HEK293 (cell line): Measurements from ENCODE around the gene SHOX.

ENCODE experiments used
- CTCF ChIA-PET: fragments of 350-600 bp; formaldehyde crosslinking; extraction: SDS; loops from one replicate; lab custom pipeline; 2021; ENCODE audit warnings: antibody characterized with exemption; lab: Yijun Ruan, JAX
- POLR2A ChIA-PET: fragments of 300-600 bp; formaldehyde crosslinking; extraction: SDS; loops from one replicate; lab custom pipeline; 2020; ENCODE audit warnings: antibody characterized with exemption, inconsistent platforms; lab: Yijun Ruan, JAX
- H3K27ac ChIP-seq: fragments of 200-500 bp; sonication (Bioruptor generic); 2 replicates; pipeline ENCODE4 v1.5.1; 2014; ENCODE audit warnings: low read depth, low read length, control low read depth, inconsistent platforms; ENCODE audit errors: extremely low read depth
- H3K36me3 ChIP-seq, 2 experiments: fragments of 200-500 bp in 1 of 2; sonication (Bioruptor generic) in 1 of 2; 1 replicate in 1 of 2; 2 replicates in 1 of 2; pipeline ENCODE4 v1.5.1; 2014 to 2017; ENCODE audit warnings: inconsistent platforms in 2 of 2, low read length in 2 of 2; ENCODE audit not compliant: control insufficient read depth in 2 of 2, insufficient read depth in 1 of 2
- H3K4me1 ChIP-seq: fragments of 200-500 bp; sonication (Bioruptor generic); 2 replicates; pipeline ENCODE4 v1.5.1; 2014; ENCODE audit warnings: mild to moderate bottlenecking, low read length, inconsistent platforms; ENCODE audit not compliant: control insufficient read depth, insufficient read depth
- H3K4me3 ChIP-seq: 2 replicates; pipeline ENCODE4 v1.5.1; 2011; ENCODE audit warnings: low read depth, mild to moderate bottlenecking, control low read depth, low read length, moderate library complexity
- H3K9me3 ChIP-seq: fragments of 200-500 bp; sonication (Bioruptor generic); 2 replicates; pipeline ENCODE4 v1.5.1; 2014; ENCODE audit warnings: low read depth, low read length, inconsistent platforms; ENCODE audit not compliant: control insufficient read depth, insufficient read depth
- BCL11B ChIP-seq: fragments of 450-650 bp; formaldehyde crosslinking; IDR thresholded peaks from 2 replicates; pipeline ENCODE4 v1.5.1; 2016; ENCODE audit warnings: low read depth, missing biosample characterization, missing genetic modification characterization
- MYNN ChIP-seq: fragments of 450-650 bp; formaldehyde crosslinking; IDR thresholded peaks from 2 replicates; pipeline ENCODE4 v1.5.1; 2016; ENCODE audit warnings: missing biosample characterization, missing genetic modification characterization, borderline replicate concordance
- PRDM1 ChIP-seq: fragments of 450-650 bp; formaldehyde crosslinking; IDR thresholded peaks from 2 replicates; pipeline ENCODE4; 2016; ENCODE audit warnings: missing biosample characterization, missing genetic modification characterization
- SCRT1 ChIP-seq: fragments of 450-650 bp; formaldehyde crosslinking; IDR thresholded peaks from 2 replicates; pipeline ENCODE4 v1.5.1; 2016; ENCODE audit warnings: missing biosample characterization, missing genetic modification characterization, borderline replicate concordance
- SP3 ChIP-seq: fragments of 450-650 bp; formaldehyde crosslinking; IDR thresholded peaks from 2 replicates; pipeline ENCODE4 v1.5.1; 2016; ENCODE audit warnings: missing biosample characterization, missing genetic modification characterization
- TRIM28 ChIP-seq: IDR thresholded peaks from 2 replicates; pipeline ENCODE4 v1.6.1; 2011; ENCODE audit warnings: low read length, control low read depth, borderline replicate concordance
- ZNF114 ChIP-seq: fragments of 450-650 bp; formaldehyde crosslinking; IDR thresholded peaks from 2 replicates; pipeline ENCODE4 v1.5.0; 2017; ENCODE audit warnings: missing biosample characterization, missing genetic modification characterization
- ZNF19 ChIP-seq: fragments of 450-650 bp; formaldehyde crosslinking; IDR thresholded peaks from 2 replicates; pipeline ENCODE4; 2016; ENCODE audit warnings: missing biosample characterization, missing genetic modification characterization, low read depth
- ZNF2 ChIP-seq: fragments of 450-650 bp; formaldehyde crosslinking; IDR thresholded peaks from 2 replicates; pipeline ENCODE4 v1.5.1; 2016; ENCODE audit warnings: missing biosample characterization, missing genetic modification characterization
- ZNF202 ChIP-seq: fragments of 450-650 bp; formaldehyde crosslinking; IDR thresholded peaks from 2 replicates; pipeline ENCODE4 v1.5.1; 2016; ENCODE audit warnings: missing biosample characterization, missing genetic modification characterization, borderline replicate concordance
- ZNF223 ChIP-seq: fragments of 450-650 bp; formaldehyde crosslinking; IDR thresholded peaks from 2 replicates; pipeline ENCODE4 v1.5.1; 2016; ENCODE audit warnings: missing biosample characterization, missing genetic modification characterization
- ZNF274 ChIP-seq, 2 experiments: fragments of 200-500 bp in 1 of 2; fragments of 450-650 bp in 1 of 2; sonication (Bioruptor generic) in 1 of 2; formaldehyde crosslinking in 1 of 2; IDR thresholded peaks; 2 replicates each; pipeline versions ENCODE4 v1.5.1 to v1.6.1; 2014 to 2016; ENCODE audit warnings: borderline replicate concordance in 1 of 2, inconsistent platforms in 1 of 2, low read length in 1 of 2, missing biosample characterization in 1 of 2, missing genetic modification characterization in 1 of 2
- ZNF354C ChIP-seq: fragments of 450-650 bp; formaldehyde crosslinking; IDR thresholded peaks from 2 replicates; pipeline ENCODE4 v1.5.1; 2016; ENCODE audit warnings: missing biosample characterization, missing genetic modification characterization, low read depth, borderline replicate concordance
- ZNF366 ChIP-seq: fragments of 450-650 bp; formaldehyde crosslinking; conservative IDR thresholded peaks from 2 replicates; pipeline ENCODE4 v1.5.1; 2016; ENCODE audit warnings: missing biosample characterization, missing genetic modification characterization
- ZNF37A ChIP-seq: fragments of 450-650 bp; IDR thresholded peaks from 2 replicates; pipeline ENCODE4 v1.5.1; 2018; ENCODE audit warnings: missing biosample characterization, missing genetic modification characterization
- ZNF416 ChIP-seq: fragments of 450-650 bp; formaldehyde crosslinking; IDR thresholded peaks from 2 replicates; pipeline ENCODE4 v1.5.1; 2016; ENCODE audit warnings: missing biosample characterization, missing genetic modification characterization
- ZNF423 ChIP-seq: fragments of 450-650 bp; formaldehyde crosslinking; IDR thresholded peaks from 2 replicates; pipeline ENCODE4 v1.5.1; 2016; ENCODE audit warnings: missing biosample characterization, missing genetic modification characterization
- ZNF521 ChIP-seq: fragments of 450-650 bp; formaldehyde crosslinking; IDR thresholded peaks from 2 replicates; pipeline ENCODE4 v1.5.1; 2017; ENCODE audit warnings: missing biosample characterization, mild to moderate bottlenecking, missing genetic modification characterization
- ZNF585B ChIP-seq: fragments of 450-650 bp; formaldehyde crosslinking; IDR thresholded peaks from 2 replicates; pipeline ENCODE4 v1.5.1; 2016; ENCODE audit warnings: missing biosample characterization, missing genetic modification characterization
- TF ChIP-seq, protein P1 (sequence below): fragments of 450-650 bp; IDR thresholded peaks from 2 replicates; pipeline ENCODE4 v1.5.1; 2018; ENCODE audit warnings: missing biosample characterization, mild to moderate bottlenecking, missing genetic modification characterization
- TF ChIP-seq, protein P2 (sequence below): IDR thresholded peaks from 2 replicates; pipeline ENCODE4 v1.6.1; 2011; ENCODE audit warnings: mild to moderate bottlenecking, low read depth, low read length, borderline replicate concordance
- TF ChIP-seq, protein P3 (sequence below): fragments of 450-650 bp; formaldehyde crosslinking; IDR thresholded peaks from 2 replicates; pipeline ENCODE4 v1.5.1; 2016; ENCODE audit warnings: missing biosample characterization, missing genetic modification characterization
- TF ChIP-seq, protein P4 (sequence below): fragments of 450-650 bp; formaldehyde crosslinking; IDR thresholded peaks from 2 replicates; pipeline ENCODE4 v1.5.1; 2016; ENCODE audit warnings: missing biosample characterization, missing genetic modification characterization, borderline replicate concordance
- TF ChIP-seq, protein P5 (sequence below): fragments of 450-650 bp; IDR thresholded peaks from 2 replicates; pipeline ENCODE4 v1.5.1; 2018; ENCODE audit warnings: missing biosample characterization, missing genetic modification characterization

Gene SHOX

DNA sequence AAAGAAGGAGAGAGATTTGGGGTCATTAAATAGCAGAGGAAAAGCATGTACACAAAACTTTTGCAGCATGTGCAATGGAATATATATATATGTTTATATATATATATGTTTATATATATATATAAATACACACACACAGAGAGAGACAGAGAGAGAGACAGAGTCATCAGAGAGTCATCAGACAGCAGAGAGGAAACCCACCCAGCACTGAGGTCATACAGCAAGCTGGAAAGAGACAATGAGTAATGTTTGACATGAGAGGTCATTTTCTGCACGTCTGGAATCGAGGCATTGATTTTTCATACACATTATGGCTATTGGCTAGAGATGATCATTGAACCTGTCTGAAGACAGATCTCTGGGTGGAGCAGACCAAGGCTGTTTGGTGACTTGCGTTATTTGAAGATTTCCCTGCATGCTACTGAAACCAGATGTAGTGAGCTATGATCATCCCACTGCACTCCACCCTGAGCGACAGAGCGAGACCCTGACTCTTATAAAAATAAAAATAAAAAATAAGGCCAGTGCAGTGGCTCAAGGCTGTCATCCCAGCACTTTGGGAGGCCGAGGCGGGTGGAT, 48.8 kb upstream of the SHOX start:
- no peak for TF ChIP-seq ZNF202 (tag by site-specific recombination)
- TF ChIP-seq, protein P1, sequence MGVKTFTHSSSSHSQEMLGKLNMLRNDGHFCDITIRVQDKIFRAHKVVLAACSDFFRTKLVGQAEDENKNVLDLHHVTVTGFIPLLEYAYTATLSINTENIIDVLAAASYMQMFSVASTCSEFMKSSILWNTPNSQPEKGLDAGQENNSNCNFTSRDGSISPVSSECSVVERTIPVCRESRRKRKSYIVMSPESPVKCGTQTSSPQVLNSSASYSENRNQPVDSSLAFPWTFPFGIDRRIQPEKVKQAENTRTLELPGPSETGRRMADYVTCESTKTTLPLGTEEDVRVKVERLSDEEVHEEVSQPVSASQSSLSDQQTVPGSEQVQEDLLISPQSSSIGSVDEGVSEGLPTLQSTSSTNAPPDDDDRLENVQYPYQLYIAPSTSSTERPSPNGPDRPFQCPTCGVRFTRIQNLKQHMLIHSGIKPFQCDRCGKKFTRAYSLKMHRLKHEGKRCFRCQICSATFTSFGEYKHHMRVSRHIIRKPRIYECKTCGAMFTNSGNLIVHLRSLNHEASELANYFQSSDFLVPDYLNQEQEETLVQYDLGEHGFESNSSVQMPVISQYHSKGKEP: no peak
- TF ChIP-seq TRIM28: no peak
- TF ChIP-seq ZNF274 (IDR thresholded peaks at IDR 0.05; ENCODE audit: low read length): no peak
- TF ChIP-seq ZNF274 (tag by site-specific recombination; IDR thresholded peaks at IDR 0.05; ENCODE audit: borderline replicate concordance): no peak
- TF ChIP-seq ZNF114: no peak
- TF ChIP-seq ZNF223: no peak
- TF ChIP-seq, protein P2, sequence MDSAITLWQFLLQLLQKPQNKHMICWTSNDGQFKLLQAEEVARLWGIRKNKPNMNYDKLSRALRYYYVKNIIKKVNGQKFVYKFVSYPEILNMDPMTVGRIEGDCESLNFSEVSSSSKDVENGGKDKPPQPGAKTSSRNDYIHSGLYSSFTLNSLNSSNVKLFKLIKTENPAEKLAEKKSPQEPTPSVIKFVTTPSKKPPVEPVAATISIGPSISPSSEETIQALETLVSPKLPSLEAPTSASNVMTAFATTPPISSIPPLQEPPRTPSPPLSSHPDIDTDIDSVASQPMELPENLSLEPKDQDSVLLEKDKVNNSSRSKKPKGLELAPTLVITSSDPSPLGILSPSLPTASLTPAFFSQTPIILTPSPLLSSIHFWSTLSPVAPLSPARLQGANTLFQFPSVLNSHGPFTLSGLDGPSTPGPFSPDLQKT: no peak
- TF ChIP-seq BCL11B (tag by site-specific recombination): no peak
- TF ChIP-seq, protein P3, sequence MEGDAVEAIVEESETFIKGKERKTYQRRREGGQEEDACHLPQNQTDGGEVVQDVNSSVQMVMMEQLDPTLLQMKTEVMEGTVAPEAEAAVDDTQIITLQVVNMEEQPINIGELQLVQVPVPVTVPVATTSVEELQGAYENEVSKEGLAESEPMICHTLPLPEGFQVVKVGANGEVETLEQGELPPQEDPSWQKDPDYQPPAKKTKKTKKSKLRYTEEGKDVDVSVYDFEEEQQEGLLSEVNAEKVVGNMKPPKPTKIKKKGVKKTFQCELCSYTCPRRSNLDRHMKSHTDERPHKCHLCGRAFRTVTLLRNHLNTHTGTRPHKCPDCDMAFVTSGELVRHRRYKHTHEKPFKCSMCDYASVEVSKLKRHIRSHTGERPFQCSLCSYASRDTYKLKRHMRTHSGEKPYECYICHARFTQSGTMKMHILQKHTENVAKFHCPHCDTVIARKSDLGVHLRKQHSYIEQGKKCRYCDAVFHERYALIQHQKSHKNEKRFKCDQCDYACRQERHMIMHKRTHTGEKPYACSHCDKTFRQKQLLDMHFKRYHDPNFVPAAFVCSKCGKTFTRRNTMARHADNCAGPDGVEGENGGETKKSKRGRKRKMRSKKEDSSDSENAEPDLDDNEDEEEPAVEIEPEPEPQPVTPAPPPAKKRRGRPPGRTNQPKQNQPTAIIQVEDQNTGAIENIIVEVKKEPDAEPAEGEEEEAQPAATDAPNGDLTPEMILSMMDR (tag by site-specific recombination): no peak
- TF ChIP-seq ZNF416 (tag by site-specific recombination): no peak
- TF ChIP-seq ZNF521 (tag by site-specific recombination): no peak
- TF ChIP-seq ZNF19: no peak
- TF ChIP-seq ZNF37A (tag by site-specific recombination): no peak
- Histone ChIP-seq H3K4me1 (no peaks in the 10 kb centered on the region), H3K36me3 (no peaks in the 10 kb centered on the region), H3K27ac (no peak overlapping the region), H3K9me3 (no peaks in the 10 kb centered on the region), H3K4me3 (no peak overlapping the region)
- CTCF ChIA-PET: no interaction called here
- POLR2A ChIA-PET: no interaction called here

DNA sequence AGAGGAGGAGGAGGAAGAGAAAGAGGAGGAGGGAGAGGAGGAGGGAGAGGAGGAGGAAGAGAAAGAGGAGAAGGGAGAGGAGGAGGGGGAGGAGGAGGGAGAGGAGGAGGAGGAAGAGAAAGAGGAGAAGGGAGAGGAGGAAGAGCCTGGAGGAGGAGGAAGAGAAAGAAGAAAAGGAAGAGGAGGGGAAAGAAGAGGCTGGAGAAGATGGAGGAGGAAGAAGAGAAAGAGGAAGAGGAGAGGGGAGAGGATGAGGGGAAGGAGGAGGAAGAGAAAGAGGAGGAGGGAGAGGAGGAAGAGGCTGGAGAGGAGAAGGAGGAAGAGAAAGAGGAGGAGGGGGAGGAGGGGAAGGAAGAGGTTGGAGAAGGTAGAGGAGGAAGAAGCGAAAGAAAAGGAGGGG, 46.0 kb upstream of the SHOX start:
- ChIA-PET POLR2A (no interaction called here), CTCF (no interaction called here)
- H3K36me3 ChIP-seq: no peaks in the 10 kb centered on the region
- no peaks in the 10 kb centered on the region for H3K4me1 ChIP-seq
- no peak overlapping the region for H3K27ac ChIP-seq
- H3K9me3 ChIP-seq: no peaks in the 10 kb centered on the region
- TF ChIP-seq ZNF354C (tag by site-specific recombination): no peak
- peak; percentile 40; the same call in 1 of the 2 replicates for TF ChIP-seq PRDM1 (tag by site-specific recombination)
- 0 out of 2 replicates have a peak, but pooled peaks have one; percentile 53 for TF ChIP-seq ZNF366 (tag by site-specific recombination)
- TF ChIP-seq MYNN: no peak
- TF ChIP-seq ZNF585B (tag by site-specific recombination): no peak
- TF ChIP-seq, protein P4, sequence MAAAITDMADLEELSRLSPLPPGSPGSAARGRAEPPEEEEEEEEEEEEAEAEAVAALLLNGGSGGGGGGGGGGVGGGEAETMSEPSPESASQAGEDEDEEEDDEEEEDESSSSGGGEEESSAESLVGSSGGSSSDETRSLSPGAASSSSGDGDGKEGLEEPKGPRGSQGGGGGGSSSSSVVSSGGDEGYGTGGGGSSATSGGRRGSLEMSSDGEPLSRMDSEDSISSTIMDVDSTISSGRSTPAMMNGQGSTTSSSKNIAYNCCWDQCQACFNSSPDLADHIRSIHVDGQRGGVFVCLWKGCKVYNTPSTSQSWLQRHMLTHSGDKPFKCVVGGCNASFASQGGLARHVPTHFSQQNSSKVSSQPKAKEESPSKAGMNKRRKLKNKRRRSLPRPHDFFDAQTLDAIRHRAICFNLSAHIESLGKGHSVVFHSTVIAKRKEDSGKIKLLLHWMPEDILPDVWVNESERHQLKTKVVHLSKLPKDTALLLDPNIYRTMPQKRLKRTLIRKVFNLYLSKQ (tag by site-specific recombination): no peak
- TF ChIP-seq, protein P5, sequence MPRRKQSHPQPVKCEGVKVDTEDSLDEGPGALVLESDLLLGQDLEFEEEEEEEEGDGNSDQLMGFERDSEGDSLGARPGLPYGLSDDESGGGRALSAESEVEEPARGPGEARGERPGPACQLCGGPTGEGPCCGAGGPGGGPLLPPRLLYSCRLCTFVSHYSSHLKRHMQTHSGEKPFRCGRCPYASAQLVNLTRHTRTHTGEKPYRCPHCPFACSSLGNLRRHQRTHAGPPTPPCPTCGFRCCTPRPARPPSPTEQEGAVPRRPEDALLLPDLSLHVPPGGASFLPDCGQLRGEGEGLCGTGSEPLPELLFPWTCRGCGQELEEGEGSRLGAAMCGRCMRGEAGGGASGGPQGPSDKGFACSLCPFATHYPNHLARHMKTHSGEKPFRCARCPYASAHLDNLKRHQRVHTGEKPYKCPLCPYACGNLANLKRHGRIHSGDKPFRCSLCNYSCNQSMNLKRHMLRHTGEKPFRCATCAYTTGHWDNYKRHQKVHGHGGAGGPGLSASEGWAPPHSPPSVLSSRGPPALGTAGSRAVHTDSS (tag by site-specific recombination): peak; percentile 74
- no peak for TF ChIP-seq ZNF416 (tag by site-specific recombination)
- TF ChIP-seq SP3 (tag by site-specific recombination): 0 out of 2 replicates have a peak, but pooled peaks have one; percentile 19
- TF ChIP-seq SCRT1: no peak
- no peak for TF ChIP-seq ZNF2
- TF ChIP-seq ZNF423 (tag by site-specific recombination): no peak
- no peak overlapping the region for H3K4me3 ChIP-seq
